ENCODE results near the gene ALDH9A1. TPM values are rescaled to one million over a fixed set of nuclear protein-coding genes. Genes with fewer than 3 reads are reported as not detected.

The ALDH9A1 gene
- polyA plus RNA-seq, 1 experiment, result 43.8 TPM

DNA sequence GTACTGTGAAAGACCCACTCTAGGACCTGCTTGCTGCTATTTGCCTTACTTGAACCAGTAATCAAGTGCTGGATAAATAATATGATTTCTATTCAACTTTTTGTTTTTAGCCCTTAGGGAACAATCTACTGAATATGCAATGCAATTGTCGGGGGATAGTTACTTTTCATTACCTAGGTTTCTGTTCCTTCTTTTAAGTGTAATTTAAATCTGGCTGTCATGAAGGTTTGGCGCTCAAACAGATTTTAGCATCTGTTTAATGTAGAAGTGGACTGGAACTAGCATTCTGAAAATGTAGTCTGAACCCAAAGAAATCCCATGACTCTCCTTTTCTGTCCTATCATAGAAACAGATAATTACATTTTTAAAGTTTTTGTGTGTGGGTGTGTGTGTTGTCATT lies 62.5 kb downstream of the ALDH9A1 start:
- Histone ChIP-seq H3K27me3 (ENCODE audit: control insufficient read depth, insufficient read depth, low read length) (no peaks in the 10 kb centered on the region), H3K4me3 (ENCODE audit: low read depth, low read length) (no peak overlapping the region), H3K36me3 (ENCODE audit: control insufficient read depth, insufficient read depth, low read length) (0 out of 2 replicates have a peak, but pooled peaks cover 2% of the 10 kb centered on the region)
- DNase-seq (ENCODE audit: low read depth), result no peak
- ChIA-PET CTCF (no interaction called here), POLR2A (no interaction called here)
- TF ChIP-seq, protein P1, sequence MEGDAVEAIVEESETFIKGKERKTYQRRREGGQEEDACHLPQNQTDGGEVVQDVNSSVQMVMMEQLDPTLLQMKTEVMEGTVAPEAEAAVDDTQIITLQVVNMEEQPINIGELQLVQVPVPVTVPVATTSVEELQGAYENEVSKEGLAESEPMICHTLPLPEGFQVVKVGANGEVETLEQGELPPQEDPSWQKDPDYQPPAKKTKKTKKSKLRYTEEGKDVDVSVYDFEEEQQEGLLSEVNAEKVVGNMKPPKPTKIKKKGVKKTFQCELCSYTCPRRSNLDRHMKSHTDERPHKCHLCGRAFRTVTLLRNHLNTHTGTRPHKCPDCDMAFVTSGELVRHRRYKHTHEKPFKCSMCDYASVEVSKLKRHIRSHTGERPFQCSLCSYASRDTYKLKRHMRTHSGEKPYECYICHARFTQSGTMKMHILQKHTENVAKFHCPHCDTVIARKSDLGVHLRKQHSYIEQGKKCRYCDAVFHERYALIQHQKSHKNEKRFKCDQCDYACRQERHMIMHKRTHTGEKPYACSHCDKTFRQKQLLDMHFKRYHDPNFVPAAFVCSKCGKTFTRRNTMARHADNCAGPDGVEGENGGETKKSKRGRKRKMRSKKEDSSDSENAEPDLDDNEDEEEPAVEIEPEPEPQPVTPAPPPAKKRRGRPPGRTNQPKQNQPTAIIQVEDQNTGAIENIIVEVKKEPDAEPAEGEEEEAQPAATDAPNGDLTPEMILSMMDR (IDR thresholded peaks at IDR 0.05; ENCODE audit: insufficient read depth, low read depth, low read length), result no peak

DNA sequence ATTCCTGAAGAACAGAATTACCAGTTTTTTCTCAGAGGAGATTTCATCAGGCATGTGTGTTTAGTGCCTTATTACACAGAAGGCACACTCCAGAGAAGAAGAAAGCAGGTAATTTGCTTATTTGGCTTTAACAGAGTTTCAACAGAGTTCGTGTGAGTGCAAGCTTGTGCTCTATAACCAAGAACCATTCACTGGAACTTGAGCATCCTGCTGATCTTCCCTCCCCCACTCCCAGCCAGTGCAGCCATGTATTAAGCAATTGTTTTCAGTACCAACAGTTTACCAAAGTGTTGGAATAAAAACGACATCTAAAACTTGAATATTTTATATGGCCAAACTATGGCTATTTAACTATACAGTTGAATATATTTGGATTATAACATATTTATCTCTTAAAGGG lies 63.0 kb downstream of the ALDH9A1 start:
- CTCF ChIA-PET, result interaction anchor here (1.4 kb wide), 1 partner anchor 22 kb away, joined by 3 read pairs; no protein-coding TSS in a partner anchor
- TF ChIP-seq, protein P1 (IDR thresholded peaks at IDR 0.05; ENCODE audit: insufficient read depth, low read depth, low read length), result no peak
- POLR2A ChIA-PET, result no interaction called here
- H3K4me3 ChIP-seq (ENCODE audit: low read depth, low read length), result no peak overlapping the region
- no peaks in the 10 kb centered on the region for H3K27me3 ChIP-seq (ENCODE audit: control insufficient read depth, insufficient read depth, low read length)
- no peak for DNase-seq (ENCODE audit: low read depth)
- H3K36me3 ChIP-seq (ENCODE audit: control insufficient read depth, insufficient read depth, low read length), result 0 out of 2 replicates have a peak, but pooled peaks cover 2% of the 10 kb centered on the region

GRCh38 chr1:165634154-165634921 lies 64.0 kb downstream of the ALDH9A1 start:
- 0 out of 2 replicates have a peak, but pooled peaks cover 2% of the 10 kb centered on the region for H3K36me3 ChIP-seq (ENCODE audit: control insufficient read depth, insufficient read depth, low read length)
- DNase-seq (ENCODE audit: low read depth), result no peak
- H3K4me3 ChIP-seq (ENCODE audit: low read depth, low read length), result no peak overlapping the region
- TF ChIP-seq, protein P1 (IDR thresholded peaks at IDR 0.05; ENCODE audit: insufficient read depth, low read depth, low read length), result no peak
- H3K27me3 ChIP-seq (ENCODE audit: control insufficient read depth, insufficient read depth, low read length), result no peaks in the 10 kb centered on the region
- CTCF ChIA-PET, result interaction anchor here (1.4 kb wide), 1 partner anchor 23 kb away, joined by 3 read pairs; no protein-coding TSS in a partner anchor
- POLR2A ChIA-PET, result no interaction called here

DNA sequence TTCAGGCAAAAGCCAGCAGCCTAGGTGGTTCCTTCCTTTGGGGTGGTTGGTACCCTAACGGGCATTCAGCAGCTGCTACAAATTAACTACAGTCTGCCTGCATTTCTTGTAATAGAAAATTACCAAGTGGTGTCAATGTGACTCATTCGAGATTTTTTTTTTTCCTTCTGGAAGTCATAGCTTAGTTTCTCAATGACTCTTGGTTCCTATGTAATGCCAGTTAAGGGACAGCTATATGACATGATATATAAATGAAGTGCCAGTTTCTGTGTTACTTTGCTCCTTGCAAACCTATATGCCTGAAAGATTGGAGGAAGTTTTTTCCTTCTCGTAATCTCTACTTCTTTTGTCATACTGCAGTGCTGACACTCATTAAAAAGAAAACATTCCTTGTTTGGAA lies 64.7 kb downstream of the ALDH9A1 start:
- no peak overlapping the region for H3K4me3 ChIP-seq (ENCODE audit: low read depth, low read length)
- no peaks in the 10 kb centered on the region for H3K27me3 ChIP-seq (ENCODE audit: control insufficient read depth, insufficient read depth, low read length)
- POLR2A ChIA-PET, result no interaction called here
- H3K36me3 ChIP-seq (ENCODE audit: control insufficient read depth, insufficient read depth, low read length), result no peaks in the 10 kb centered on the region
- TF ChIP-seq, protein P1 (IDR thresholded peaks at IDR 0.05; ENCODE audit: insufficient read depth, low read depth, low read length), result no peak
- CTCF ChIA-PET, result no interaction called here
- no peak for DNase-seq (ENCODE audit: low read depth)

DNA sequence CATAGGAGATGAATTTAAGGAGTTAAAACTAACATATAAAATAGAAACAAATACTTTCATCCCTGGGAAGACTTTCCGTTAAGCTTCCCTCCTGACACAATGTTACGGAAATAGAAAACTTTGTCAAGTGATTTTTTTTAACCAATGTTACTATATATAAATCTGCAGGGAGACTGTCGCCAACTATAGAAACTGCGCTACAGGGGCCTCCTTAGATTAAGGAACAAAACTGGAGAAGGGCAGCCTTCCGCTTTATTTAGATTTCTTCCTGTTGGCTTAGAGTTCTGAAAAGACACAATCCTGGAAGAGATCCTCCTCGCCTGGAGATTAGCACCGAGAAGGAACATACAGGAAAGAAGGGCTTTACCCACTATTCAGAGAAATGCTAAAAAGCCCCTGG lies 65.9 kb downstream of the ALDH9A1 start:
- Histone ChIP-seq H3K4me3 (ENCODE audit: low read depth, low read length) (peak overlapping the region; percentile 82), H3K36me3 (ENCODE audit: control insufficient read depth, insufficient read depth, low read length) (no peaks in the 10 kb centered on the region), H3K27me3 (ENCODE audit: control insufficient read depth, insufficient read depth, low read length) (no peaks in the 10 kb centered on the region)
- ChIA-PET CTCF (no interaction called here), POLR2A (no interaction called here)
- TF ChIP-seq, protein P1 (IDR thresholded peaks at IDR 0.05; ENCODE audit: insufficient read depth, low read depth, low read length), result no peak
- no peak for DNase-seq (ENCODE audit: low read depth)

Data from BJ (cell line).